K562 (cell line): ENCODE data around the gene SDSL. TPM values are rescaled to one million over a fixed set of nuclear protein-coding genes. Genes with fewer than 3 reads are reported as not detected.

Source experiments
- CXXC5 ChIP-seq: fragments of 250-450 bp; sonication (Bioruptor Pico); IDR thresholded peaks from 2 replicates; pipeline ENCODE4 v1.8.0; 2022; ENCODE audit warnings: inconsistent platforms, mild to moderate bottlenecking, moderate library complexity
- HOMEZ ChIP-seq: fragments of 250-450 bp; sonication (Bioruptor Pico); IDR thresholded peaks from 2 replicates; pipeline ENCODE4 v1.4.0; 2020; ENCODE audit warnings: mild to moderate bottlenecking, moderate library complexity
- PHF8 ChIP-seq: fragments of 200-600 bp; sonication (generic); IDR thresholded peaks from 2 replicates; pipeline ENCODE4 v1.6.1; 2012; ENCODE audit warnings: mixed run types, mild to moderate bottlenecking, inconsistent platforms, low read length, moderate library complexity, borderline replicate concordance
- polyA plus RNA-seq, 8 experiments: library from polyadenylated mRNA; depleted of rRNA in 4 of 8; stranded (reverse) in 5 of 8; unstranded in 3 of 8; fragments of >200 nt; fragmentation: Nextera tagmentation in 2 of 8; fragmentation: Illumina TruSeq in 1 of 8; extraction: Ambion mirVana in 2 of 8; extraction: Trizol in 1 of 8; gene quantifications; 2 replicates each; pipeline versions ENCODE4 v1.2.1 to v1.2.3, GENCODE V29; 2011 to 2014; ENCODE audit warnings: inconsistent platforms in 1 of 8, missing spikeins in 1 of 8
- total RNA-seq, 7 experiments: library from RNA; depleted of rRNA in 6 of 7; stranded (reverse); fragments of >200 nt in 6 of 7; fragmentation: Illumina TruSeq in 2 of 7; extraction: Trizol in 2 of 7; gene quantifications; 2 replicates each; pipeline versions ENCODE4 v1.2.1 to v1.2.3, GENCODE V29; 2011 to 2021; ENCODE audit warnings: low replicate concordance in 1 of 7
- TF ChIP-seq, protein P1 (sequence below): fragments of 450-650 bp; formaldehyde crosslinking; IDR thresholded peaks from 2 replicates; pipeline ENCODE4 v1.4.0; 2020; ENCODE audit warnings: mild to moderate bottlenecking, moderate library complexity

SDSL gene
- total and polyA plus RNA-seq, 9 of the 15 experiments (the other 6 are each of a cell fraction or from before 2014, with no cell fraction given) = 0.31 to 11.0 (median 7.4) TPM

DNA sequence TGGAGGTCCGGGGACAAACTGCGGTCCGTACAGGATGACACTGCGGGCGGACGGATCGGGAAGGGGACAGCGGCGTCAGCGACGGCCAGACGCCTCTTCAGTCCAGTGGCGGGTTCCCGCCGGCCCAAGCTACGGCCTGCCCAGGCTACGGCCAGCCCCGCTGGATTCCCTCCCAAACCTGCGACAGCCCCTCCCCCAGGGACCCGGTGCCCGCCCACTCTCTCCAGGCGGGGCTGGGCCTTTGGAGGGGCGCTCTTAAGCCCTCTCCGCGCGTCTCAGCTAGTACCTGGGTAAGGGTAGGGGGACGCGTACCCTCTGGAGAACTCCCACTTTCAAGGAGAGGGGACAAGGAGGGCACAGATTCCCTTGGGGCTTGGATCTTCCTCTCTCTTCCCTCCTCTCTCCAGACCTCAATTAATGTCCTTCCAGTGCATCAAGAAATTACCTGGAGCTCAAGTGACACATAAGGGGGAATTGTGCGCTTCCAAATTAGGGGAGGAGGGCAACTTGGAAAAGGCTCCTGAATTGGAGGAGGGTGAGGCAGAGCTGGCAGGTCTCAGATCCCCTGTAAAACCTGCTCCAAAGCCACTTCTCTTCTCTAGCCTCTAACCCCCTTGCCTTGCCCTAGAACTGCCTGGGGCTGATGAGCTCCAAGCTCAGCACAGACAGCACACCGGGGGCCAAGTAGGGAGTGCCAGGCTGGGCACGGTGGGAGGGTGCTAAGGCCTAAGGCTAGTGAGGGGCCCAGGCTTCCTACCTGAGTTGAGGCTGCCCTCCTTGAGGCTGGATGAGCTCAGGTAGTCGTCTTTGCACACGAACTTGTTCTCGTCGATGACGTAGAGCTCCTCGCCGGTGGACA lies 46.4 kb downstream of the SDSL start (continued):
- 0 out of 2 replicates have a peak, but pooled peaks have one; percentile 9 for TF ChIP-seq CXXC5 (CRISPR knock-in tag)
- TF ChIP-seq, protein P1, sequence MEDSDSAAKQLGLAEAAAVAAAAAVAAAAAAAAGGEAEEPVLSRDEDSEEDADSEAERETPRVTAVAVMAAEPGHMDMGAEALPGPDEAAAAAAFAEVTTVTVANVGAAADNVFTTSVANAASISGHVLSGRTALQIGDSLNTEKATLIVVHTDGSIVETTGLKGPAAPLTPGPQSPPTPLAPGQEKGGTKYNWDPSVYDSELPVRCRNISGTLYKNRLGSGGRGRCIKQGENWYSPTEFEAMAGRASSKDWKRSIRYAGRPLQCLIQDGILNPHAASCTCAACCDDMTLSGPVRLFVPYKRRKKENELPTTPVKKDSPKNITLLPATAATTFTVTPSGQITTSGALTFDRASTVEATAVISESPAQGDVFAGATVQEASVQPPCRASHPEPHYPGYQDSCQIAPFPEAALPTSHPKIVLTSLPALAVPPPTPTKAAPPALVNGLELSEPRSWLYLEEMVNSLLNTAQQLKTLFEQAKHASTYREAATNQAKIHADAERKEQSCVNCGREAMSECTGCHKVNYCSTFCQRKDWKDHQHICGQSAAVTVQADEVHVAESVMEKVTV (CRISPR knock-in tag) = no peak
- TF ChIP-seq PHF8 = 0 out of 2 replicates have a peak, but pooled peaks have one; percentile 36
- no peak for TF ChIP-seq HOMEZ (CRISPR knock-in tag)
